AG09309 (cell line): Measurements from ENCODE around the gene IFT81.
"Not testable (repeated sequence)": the region's sequence is repeated elsewhere in the genome, so short reads cannot be mapped to it uniquely, and the experiment has no call there.

ENCODE experiments used
- DNase-seq: peaks from one replicate; pipeline ENCODE4 v3.0.0-alpha.2; 2010; ENCODE audit warnings: low read depth
- H3K4me3 ChIP-seq: 2 replicates; pipeline ENCODE4 v1.5.1; 2011; ENCODE audit warnings: mild to moderate bottlenecking, low read depth, low read length, moderate library complexity; ENCODE audit not compliant: control insufficient read depth
- TF ChIP-seq, protein P1 (sequence below): IDR thresholded peaks from 2 replicates; pipeline ENCODE4 v1.5.1; 2011; ENCODE audit warnings: mild to moderate bottlenecking, low read depth, low read length, inconsistent platforms; ENCODE audit not compliant: insufficient read depth, control insufficient read depth; ENCODE audit errors: missing control alignments

The IFT81 gene, protein sequence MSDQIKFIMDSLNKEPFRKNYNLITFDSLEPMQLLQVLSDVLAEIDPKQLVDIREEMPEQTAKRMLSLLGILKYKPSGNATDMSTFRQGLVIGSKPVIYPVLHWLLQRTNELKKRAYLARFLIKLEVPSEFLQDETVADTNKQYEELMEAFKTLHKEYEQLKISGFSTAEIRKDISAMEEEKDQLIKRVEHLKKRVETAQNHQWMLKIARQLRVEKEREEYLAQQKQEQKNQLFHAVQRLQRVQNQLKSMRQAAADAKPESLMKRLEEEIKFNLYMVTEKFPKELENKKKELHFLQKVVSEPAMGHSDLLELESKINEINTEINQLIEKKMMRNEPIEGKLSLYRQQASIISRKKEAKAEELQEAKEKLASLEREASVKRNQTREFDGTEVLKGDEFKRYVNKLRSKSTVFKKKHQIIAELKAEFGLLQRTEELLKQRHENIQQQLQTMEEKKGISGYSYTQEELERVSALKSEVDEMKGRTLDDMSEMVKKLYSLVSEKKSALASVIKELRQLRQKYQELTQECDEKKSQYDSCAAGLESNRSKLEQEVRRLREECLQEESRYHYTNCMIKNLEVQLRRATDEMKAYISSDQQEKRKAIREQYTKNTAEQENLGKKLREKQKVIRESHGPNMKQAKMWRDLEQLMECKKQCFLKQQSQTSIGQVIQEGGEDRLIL

DNA sequence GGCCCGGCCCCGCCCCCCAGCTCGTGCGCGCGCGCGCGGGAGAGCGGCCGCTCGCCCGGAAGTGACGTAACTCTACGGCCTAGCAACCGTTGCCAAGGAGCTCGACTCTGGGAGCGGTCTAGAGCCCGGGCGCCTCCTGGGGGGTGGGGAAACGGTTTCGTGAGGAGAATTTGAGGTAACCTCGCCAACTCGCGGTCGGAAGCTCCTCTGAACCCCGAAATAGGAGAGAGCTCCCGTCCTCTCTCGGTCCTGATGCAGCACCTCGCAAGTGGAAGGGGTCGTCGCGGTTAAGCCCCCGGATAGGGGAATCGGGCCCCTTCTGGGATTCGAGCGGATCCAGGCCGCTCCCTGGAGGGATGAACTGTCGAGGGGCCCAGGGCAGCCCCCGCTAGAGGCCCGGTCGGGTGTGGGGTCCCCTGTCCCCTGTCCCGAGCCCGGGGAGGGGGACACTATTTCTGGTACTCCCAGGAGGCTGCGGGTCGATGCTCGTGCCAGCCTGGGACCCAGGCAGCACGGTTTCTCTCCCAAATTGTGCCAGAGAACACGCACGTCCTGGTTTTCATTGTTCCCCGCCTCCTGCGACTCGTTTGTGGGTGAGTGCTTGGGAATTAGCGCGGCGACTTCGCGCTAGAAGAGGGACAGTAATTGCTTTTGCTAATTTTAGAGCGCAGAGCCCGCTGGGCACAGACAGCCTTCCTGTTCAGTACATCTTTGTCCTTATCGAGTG lies at the start of gene IFT81:
Gene IFT81 (plus strand): TSS at position 89 of the 727 bp plus-strand sequence. CDS start 3,024 bp downstream, outside the sequence.
- TF ChIP-seq, protein P1, sequence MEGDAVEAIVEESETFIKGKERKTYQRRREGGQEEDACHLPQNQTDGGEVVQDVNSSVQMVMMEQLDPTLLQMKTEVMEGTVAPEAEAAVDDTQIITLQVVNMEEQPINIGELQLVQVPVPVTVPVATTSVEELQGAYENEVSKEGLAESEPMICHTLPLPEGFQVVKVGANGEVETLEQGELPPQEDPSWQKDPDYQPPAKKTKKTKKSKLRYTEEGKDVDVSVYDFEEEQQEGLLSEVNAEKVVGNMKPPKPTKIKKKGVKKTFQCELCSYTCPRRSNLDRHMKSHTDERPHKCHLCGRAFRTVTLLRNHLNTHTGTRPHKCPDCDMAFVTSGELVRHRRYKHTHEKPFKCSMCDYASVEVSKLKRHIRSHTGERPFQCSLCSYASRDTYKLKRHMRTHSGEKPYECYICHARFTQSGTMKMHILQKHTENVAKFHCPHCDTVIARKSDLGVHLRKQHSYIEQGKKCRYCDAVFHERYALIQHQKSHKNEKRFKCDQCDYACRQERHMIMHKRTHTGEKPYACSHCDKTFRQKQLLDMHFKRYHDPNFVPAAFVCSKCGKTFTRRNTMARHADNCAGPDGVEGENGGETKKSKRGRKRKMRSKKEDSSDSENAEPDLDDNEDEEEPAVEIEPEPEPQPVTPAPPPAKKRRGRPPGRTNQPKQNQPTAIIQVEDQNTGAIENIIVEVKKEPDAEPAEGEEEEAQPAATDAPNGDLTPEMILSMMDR: no peak
- peak; percentile 67 for DNase-seq
- H3K4me3 ChIP-seq: peak within 1 kb of the TSS; percentile 71

DNA sequence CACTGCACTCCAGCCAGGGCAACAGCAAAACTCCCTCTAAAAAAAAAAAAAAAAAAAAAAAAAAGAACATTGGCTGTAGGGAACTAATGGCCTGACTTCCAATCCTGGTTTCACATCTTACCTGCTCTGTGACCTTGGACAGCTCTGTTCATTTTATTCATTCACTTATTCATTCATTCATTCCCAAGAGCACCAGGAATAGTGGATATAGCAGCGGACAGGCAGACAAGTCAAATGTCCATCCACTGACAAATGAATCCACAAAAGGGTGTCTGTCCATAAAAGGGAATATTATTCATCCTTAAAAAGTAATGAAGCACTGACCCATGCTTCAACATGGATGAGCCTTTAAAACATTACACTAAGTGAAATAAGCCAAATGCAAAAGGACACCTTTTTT lies 48.3 kb upstream of the IFT81 start:
- no peak for DNase-seq
- no peak overlapping the region for H3K4me3 ChIP-seq
- TF ChIP-seq, protein P1: no peak

DNA sequence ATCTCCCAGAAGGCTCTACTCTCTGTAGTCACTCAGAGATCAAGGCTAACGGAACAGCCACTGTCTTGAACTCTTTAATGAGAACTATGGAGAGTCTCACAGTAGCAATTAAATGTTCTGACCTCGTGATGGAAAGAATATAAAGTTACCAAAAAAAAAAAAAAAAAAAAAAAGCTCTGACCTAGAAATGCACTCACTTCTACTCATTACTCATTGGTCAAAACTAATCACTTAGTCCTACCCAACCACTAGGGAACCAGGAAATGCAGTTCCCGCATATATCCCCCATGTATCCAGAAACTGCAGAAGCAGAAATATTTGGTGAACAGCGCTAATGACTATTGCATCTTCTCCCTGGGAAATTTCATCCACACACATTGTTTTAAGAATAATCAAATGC lies 46.4 kb upstream of the IFT81 start:
- no peak for DNase-seq
- TF ChIP-seq, protein P1: no peak
- H3K4me3 ChIP-seq: no peak overlapping the region

DNA sequence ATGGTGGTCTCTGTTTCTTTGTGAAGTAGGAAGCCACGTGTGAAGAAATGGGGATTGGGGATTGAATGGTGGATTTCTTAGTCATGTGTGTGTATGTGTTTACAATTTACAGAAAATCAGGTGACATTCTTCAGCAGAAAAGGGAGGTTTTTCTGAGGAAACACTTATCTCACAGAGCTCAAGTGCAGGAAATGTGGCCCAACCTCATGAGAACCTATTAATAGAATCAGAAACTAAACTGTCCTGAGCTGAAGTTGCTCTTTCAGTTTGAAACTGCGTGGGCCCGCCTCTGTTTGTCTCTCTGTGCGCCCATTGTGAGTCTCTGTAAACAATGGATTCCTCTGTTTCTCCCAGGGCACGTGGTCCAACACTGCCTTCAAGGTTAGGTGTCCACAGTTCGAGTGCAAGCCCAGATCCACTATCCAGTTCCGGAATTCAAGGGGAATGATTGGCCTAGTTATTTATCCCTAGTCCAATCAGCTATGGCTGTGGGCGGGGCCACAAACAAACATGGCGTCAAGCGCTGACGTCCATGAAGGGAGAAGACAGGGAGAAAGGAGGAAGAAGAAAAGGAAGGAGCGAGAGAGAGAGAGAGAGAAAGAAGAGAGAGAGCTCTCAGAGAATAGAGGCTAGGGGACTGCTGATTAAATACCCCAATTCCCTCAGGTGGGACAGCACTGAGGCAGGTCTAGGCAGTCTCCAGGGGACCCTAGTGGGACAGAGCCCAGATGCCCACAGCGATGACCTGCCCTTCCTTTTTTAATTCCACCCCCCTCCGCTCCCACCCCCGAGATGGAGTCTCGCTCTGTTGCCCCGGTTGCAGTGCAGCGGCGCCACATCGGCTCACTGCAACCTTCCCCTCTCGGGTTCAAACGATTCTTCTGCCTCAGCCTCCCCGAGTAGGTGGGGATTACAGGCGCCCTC lies 44.4 kb upstream of the IFT81 start:
- DNase-seq: no peak
- TF ChIP-seq, protein P1: no peak
- no peak overlapping the region for H3K4me3 ChIP-seq

DNA sequence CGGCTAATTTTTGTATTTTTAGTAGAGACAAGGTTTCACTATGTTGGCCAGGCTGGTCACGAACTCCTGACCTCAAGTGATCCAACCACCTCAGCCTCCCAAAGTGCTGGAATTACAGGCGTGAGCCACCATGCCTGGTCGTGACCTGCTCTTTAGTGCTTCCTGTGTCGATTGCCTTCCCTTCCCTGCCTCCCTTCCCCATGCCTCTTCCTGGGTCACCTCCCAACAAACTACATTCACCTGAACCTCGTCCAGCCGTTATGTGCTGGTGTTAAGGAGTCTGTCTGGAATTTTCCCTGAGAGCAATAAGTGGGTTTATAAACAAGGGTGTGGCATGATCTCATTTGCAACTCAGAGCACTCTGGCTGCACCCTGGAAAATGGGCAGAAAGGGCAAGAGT lies 43.7 kb upstream of the IFT81 start:
- TF ChIP-seq, protein P1: no peak
- DNase-seq: no peak
- H3K4me3 ChIP-seq: no peak overlapping the region

DNA sequence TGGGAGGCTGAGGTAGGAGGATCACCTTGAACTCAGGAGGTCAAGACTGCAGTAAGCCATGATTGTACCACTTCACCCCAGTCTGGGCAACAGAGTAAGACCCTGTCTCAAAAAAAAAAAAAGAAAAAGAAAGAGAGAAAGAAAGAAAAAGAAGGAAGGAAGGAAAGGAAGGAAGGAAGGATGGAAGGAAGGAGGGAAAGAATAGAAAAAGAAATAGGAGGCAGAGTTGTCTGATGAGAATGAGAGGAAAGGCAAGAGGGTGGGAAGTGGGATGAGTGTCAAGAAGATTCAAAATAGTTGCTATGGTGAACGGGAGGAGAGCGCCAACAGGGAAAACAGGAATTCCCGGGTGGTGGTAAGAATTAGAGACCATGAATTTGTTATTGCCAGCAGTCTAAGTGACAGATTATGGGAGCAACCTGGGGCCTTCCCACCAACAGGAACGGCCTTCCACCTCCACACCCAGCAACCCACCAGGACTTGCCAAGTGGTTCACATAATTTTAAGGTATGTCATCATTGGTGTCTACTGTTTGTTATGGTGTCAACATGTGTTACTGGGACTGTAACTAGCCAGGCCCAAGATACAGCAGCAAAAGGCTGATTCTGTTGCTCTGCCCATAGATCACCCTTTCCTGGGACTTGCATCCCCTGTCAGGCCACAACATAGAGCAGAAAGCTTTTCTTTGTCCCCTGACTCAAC lies 39.7 kb upstream of the IFT81 start:
- TF ChIP-seq, protein P1: no peak
- no peak for DNase-seq
- H3K4me3 ChIP-seq: no peak overlapping the region

DNA sequence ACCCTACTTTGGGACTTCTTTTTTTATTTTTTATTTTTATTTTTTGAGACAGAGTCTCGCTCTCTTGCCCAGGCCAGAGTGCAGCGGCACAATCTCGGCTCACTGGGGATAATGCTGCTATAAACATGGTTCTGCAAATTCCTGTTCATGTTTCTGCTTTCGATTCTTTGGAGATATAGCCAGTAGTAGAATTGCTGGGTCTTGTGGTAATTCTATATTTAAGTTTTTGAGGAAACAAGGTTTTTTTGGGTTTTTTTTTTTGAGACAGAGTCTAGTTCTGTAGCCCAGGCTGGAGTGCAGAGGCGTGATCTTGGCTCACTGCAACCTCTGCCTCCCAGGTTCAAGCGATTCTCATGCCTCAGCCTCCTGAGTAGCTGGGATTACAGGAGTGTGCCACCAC lies 35.9 kb upstream of the IFT81 start:
- not testable (repeated sequence) for H3K4me3 ChIP-seq, DNase-seq
